Measurements from ENCODE around the gene LYPD6B. TPM values are rescaled to one million over a fixed set of nuclear protein-coding genes. Genes with fewer than 3 reads are reported as not detected.
"Not testable (repeated sequence)": the region's sequence is repeated elsewhere in the genome, so short reads cannot be mapped to it uniquely, and the experiment has no call there.

The LYPD6B gene
- total RNA-seq, 1 donor from 2014 or later, result not detected

- no peak for DNase-seq
Measured at GRCh38 chr2:149221898-149222297, 183.4 kb downstream of the LYPD6B start.

DNA sequence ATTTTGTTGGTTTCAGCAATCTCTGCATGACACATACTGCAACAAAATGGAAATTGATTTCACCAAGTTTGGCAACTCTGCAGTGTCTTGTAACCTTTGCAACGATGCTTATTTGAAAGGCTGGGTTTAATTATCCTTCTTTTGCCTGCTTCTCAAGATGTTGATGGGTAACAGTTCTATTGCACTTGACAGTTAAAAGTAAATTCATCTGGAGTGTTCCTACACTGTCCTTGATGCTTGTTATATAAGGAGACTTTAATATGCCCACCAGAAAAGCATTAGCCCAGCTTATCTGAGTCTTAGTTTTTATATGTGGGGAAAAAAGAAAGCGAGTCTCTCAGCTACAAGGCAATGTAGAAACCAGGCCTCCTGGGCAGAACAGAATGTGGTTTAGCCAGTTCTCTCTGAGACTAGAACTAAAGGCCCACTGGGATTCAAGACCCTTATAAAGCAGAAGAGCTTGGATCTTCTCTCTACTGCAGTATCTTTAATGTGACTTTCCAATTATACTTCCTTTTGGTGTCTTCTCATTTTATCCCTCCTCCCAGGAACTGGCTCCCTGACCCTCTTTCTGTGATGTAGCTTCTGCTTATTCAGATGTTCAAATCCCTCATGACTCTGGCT is 185.1 kb downstream of the LYPD6B start:
- no peak for DNase-seq

- DNase-seq, result no peak
Measured at GRCh38 chr2:149224543-149224942, 186.0 kb downstream of the LYPD6B start.

DNA sequence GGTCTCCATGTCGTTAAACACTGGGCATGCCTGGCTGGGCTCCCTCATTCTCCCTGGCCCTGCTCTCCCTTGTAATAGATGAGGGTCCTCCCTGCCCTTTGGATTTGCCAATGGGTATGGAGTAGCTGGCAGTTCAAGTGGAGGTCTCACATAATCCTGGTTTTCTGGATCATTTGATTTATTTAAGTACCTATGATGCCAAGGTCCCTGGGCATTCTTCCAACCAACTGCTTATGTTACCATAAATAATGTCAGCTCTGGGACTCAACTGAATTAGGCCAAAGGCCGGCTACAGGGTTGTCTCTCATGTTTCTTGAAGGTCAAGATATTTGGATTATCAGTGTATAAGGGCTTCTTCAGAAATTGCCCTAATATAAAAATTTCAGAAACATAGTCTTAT is 186.9 kb downstream of the LYPD6B start:
- no peak for DNase-seq

GRCh38 chr2:149226790-149227189 is 188.3 kb downstream of the LYPD6B start:
- no peak for DNase-seq

DNA sequence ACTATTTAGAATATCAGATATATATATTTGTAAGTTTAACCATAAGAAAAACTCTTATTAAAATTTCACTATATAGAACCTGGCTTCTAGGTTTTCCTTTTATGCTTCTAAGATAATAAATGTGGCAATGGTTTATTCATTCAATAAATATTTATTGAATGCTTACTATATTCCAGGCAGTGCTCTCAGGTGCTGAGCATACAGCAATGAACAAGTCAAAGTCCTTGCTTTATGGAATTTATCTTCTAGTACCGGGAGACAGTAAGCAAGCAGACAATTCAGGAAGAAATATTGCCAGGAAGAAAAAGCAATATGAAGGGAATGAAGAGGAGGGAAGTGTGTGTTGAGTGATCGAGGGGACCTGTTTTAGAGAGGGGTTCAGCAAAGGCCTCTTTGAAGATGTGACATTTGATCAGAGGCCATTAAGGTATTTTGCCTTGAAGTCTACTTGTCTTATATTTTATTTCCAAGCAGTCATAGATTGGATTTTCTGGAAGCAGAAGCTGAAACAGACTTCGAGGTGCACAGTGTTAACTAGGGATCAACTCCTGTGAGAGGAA is 197.4 kb downstream of the LYPD6B start:
- no peak for DNase-seq

DNA sequence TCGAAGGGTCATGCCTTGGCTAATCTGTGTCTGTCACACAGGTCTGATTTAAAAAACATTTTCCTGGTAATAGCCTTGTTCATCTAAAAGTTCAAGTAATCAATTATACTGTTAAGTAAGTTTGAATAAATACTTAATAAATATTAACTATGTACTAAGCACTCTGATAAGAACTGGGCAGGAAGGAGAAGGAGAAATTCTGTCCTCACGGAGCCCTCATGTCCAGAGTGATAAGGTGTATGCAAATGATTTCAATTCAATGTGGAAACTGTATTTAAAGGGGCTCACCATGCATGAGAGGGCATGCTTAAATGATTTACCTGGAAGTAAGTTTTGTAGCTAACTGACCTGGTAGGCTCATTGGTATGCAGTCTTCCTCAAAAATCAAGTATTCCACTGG is 197.9 kb downstream of the LYPD6B start:
- DNase-seq, result no peak

DNA sequence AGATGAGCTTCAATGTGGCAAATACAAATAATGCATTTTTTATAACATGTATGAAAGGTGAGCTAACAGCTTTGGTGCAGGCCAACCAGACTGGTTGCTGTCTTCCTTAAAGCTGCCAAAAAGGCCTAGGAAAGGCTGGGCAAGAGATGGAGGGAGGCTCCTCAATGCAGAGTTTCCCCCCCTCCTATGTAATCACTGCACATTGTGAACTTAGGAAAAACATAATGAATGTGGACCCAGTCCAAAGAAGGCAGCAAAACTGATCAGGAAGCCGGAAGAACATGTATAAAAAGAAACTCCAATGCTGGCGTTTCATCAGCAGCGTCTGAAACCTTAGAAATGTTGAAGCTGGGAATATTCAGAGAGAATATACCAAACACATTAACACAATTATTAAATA is 207.7 kb downstream of the LYPD6B start:
- DNase-seq, result peak; percentile 1

DNA sequence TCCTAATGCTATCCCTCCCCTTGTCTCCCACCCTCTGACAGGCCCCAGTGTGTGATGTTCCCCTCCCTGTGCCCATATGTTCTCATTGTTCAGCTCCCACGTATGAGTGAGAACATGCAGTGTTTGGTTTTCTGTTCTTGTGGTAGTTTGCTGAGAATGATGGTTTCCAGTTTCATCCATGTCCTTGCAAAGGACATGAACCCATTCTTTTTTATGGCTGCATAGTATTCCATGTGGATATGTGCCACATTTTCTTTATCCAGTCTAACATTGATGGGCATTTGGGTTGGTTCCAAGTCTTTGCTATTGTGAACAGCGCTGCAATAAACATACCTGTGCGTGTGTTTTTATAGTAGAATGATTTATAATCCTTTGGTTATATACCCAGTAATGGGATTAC is 212.9 kb downstream of the LYPD6B start:
- DNase-seq, result not testable (repeated sequence)

DNA sequence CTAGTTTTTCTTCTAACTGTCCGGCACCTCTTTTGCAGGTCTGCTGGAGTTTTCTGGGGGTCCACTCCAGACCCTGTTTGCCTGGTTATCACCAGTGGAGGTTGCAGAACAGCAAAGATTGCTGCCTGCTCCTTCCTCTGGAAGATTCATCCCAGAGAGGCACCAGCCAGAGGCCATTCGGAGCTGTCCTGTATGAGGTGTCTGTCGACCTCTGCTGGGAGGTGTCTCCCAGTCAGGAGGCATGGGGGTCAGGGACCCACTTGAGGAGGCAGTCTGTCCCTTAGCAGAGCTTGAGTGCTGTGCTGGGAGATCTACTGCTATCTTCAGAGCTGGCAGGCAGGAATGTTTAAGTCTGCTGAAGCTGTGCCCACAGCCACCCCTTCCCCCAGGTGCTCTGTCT is 218.4 kb downstream of the LYPD6B start:
- not testable (repeated sequence) for DNase-seq

DNA sequence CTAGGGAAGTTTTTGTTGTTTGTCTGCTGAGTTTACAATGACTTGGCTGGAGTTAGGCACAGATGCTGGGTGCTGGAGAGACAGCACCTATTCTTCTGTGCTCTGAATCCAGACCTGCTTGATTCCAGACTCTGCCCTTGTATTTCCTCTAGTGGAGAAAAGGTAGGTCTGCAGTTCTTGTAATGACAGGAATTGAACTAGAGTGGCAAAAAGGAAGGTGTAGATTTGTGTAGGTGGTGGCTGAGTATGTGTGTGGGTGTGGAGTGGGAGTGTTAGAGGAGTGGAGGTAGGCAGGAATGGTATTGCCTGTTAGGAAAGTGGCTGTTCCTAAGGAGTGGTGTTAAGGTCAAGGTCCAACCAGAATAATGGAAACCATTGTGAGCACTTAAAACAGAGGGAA is 220.0 kb downstream of the LYPD6B start:
- no peak for DNase-seq

DNA sequence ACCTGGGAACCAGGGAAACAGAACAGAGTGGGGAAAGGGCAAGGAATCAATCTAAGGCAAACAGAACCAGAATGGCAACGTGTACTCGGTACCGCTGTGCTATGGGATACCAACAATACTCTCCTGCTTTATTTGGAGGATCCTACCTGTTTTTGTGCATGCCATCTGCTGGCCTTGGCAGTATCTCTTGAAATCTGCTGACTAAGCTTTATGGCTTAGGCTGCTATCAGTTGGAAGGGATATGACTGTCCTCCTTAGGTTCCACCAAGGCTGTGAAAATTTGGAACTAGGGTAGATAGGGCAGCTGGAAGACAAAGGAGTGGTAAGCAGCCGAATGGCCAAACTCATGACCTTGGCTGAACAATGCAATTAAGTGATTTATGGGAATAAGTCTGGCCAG is 220.6 kb downstream of the LYPD6B start:
- no peak for DNase-seq

DNA sequence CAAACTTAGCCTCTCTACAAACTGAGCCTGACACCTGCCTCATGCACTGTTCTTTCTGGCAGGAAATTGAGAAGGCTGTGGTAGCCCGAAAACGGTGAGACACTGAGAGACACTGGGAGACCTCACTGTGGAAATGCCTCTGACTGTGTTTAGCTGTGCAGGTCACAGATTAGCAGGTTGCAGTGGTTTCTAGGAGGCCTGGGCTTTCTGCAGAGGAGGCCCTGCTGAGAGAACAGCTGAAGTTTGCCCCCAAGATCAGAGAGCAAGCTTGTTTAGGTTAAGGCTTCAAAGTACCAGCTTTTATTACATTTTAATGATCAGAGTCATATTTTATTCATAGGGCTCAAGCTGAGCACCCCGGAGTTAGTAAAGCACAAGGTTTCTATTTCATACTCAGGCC is 223.2 kb downstream of the LYPD6B start:
- no peak for DNase-seq

Other genes with a start within 250 kb of the LYPD6B start
- 0.14 and 0.34 TPM in 2 replicates for gene KIF5C, start 163.5 kb upstream of the LYPD6B start, total RNA-seq